NOMO-1 treated with DMSO at 0.1 percent for 48 hours (cell line): ENCODE measurements around the gene N4BP2L1.
"Not testable (repeated sequence)": the region's sequence is repeated elsewhere in the genome, so short reads cannot be mapped to it uniquely, and the experiment has no call there.

ENCODE experiments used
- DNase-seq: peaks from one replicate; lab custom pipeline; 2025; ENCODE audit not compliant: unreplicated experiment; lab: John Stamatoyannopoulos, UW

The N4BP2L1 gene

DNA sequence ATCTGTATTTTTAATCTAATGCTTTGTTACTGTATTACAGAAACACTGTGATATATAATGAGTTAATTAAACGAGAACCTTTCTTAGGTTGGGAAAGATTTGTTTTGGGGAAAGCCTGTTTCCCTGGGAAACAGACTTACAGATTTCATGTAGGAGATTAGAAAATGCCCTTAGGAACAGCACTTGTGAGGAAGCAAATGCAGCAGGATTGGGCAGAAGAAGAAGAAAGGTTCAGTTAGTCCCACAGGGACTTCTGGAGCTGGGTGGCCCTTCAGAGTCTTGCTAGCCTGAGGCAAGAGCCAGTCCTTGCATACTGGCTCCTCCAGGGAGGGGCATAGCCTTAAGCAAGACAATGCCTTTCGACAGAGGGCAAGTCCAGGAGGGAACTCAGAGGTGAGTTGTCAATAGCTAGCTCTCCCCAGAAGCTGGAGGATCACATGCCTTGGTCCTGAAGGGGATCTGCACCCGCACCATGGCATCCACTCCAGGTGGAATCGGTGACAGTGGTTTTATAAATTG is 36.8 kb downstream of the N4BP2L1 start:
- DNase-seq = no peak

GRCh38 chr13:32390484-32390883 is 37.4 kb downstream of the N4BP2L1 start:
- no peak for DNase-seq

GRCh38 chr13:32390048-32390447 is 37.9 kb downstream of the N4BP2L1 start:
- no peak for DNase-seq

DNA sequence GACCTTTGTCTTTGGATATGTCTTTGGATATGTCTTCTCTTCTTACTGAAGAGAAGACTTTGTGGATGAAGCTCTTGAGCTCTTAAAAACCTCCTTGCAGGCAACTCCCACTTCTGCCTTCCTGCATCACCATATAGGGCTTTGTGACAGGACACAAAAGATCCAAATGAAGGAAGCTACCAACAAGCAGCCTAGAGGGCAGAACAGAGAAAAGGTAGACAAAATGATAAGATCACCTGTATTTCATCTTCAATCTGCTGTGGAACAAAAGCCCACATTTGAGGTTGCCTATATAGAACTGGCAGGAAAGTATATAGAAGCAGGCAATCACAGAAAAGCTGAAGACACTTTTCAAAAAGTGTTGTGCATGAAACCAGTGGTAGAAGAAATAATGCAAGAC is 42.5 kb downstream of the N4BP2L1 start:
- no peak for DNase-seq

- peak; percentile 21 for DNase-seq
Observed at GRCh38 chr13:32384702-32385101, 43.2 kb downstream of the N4BP2L1 start.

DNA sequence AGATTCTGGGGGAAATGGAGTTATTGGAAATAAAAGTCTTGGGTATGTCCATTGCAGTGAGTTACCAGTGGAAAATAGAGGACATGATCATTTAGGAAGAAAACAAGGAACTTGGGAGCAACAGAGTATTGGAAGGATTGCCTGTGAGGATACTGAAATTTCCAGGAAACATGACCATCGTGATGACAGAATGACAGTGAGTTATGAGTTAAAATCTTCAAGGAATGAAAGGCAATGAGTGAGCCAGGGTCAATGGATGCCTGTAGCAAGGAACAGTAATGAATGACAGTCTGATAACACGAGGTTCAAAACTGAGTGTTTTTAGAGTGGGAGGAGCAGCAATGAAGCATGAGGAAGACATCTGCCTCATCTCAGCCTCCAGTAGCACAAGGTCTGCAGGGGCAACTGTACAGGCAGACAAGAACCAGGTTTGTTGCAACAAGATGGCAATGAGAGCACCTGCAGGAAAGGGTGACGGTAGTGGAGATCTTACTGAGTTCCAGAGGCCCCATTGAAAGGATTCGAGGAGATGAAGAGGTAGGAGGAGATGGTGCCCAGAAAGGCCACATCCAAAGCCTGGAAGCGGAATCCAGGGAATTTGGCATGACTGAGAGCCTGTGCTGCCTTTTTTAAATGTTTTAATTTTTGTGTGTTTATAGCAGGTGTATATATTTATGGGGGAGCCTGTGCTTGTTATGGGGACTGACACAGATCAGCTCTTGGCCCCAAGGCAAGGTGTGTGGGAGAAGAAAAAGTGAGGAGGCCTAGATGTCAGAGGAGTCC is 43.9 kb downstream of the N4BP2L1 start:
- no peak for DNase-seq

- DNase-seq = no peak
Observed at GRCh38 chr13:32381539-32381938, 46.4 kb downstream of the N4BP2L1 start.

DNA sequence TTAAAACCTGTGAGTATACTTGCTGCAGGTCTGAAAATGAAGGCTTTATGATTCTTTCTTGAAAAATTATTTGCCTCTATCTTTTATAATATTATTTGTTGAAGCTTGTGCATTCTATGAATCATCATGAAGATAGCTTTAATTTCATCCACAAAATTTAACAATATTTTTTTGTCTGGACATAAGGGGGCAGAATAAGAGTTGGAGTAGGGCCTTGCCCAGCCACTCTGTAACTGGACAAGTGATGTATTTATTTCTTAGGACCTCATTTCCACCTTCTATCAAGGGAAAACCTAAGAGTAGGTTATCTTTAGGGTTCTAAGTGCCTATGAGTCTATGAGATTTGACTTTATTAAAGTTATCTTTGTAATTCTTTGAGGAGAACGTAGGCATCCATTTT is 49.9 kb downstream of the N4BP2L1 start:
- no peak for DNase-seq

DNA sequence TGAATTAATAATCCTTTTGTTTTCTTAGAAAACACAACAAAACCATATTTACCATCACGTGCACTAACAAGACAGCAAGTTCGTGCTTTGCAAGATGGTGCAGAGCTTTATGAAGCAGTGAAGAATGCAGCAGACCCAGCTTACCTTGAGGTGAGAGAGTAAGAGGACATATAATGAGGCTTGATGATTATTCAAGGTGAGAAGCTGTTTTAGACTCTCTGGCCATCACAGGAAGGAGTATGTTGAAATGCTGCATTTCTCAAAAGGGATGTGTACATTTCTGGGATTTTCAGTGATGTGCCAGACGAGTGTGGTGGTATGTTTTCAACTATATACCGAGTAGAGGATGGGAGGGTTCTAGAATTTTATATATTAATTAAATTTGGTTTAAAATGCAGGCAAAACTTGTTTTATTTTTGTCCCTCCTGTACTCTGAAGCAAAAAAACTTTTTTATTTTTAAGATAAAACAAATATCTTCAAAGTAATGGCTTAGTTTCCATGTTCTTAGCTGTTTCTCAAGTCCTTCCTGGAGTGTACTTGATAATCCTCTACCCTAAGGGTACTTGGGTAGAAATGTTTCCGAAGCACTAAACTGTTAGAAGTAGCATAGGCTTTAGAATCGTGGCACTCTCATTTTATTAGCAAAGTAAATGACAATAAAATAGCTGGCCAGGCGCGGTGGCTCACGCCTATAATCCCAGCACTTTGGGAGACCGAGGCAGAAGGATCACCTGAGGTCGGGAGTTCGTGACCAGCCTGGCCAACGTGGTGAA is 51.1 kb downstream of the N4BP2L1 start:
- DNase-seq = no peak

GRCh38 chr13:32370805-32371204 is 57.1 kb downstream of the N4BP2L1 start:
- DNase-seq = no peak

GRCh38 chr13:32362574-32362973 is 65.4 kb downstream of the N4BP2L1 start:
- DNase-seq = peak; percentile 70

DNA sequence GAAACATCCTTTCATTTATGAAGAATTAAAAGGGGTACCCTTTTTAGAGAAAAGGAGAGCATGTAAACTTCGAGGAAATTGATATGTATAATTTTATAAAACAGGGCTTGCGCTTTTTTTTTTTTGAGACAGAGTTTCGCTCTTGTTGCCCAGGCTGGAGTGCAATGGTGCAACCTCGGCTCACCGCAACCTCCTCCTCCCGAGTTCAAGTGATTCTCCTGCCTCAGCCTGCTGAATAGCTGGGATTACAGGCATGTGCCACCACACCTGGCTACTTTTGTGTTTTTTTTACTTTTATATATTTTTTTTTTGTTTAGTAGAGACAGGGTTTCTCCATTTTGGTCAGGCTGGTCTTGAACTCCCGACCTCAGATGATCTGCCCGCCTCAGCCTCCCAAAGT is 72.0 kb downstream of the N4BP2L1 start:
- not testable (repeated sequence) for DNase-seq

DNA sequence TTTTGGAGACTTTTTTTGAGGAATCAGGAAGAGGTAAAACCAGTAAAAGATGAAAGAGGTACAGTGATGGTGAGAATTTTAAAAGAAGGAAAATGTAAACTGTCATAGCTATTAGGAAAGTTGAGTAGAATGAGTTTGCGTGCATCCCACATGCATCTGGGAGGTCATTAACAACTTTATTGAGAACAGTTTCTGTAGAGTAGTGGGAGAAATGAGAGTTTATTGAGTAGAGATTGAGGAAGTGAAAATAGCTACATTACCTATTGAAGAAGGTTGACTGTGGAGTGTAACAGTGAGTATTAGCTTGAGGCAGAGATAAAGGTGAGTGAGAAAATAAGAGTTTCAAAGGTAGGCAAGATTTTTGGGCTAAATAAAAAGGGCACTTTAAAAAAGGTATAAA is 73.9 kb downstream of the N4BP2L1 start:
- DNase-seq = peak; percentile 15

GRCh38 chr13:32350839-32351441 is 77.0 kb downstream of the N4BP2L1 start:
- DNase-seq = not testable (repeated sequence)
